GM21529 (cell line): Measurements from ENCODE around the gene MRPL23.
"Not testable (repeated sequence)": the region's sequence is repeated elsewhere in the genome, so short reads cannot be mapped to it uniquely, and the experiment has no call there.

Source experiments
- ATAC-seq: cut with Tn5 transposase; IDR thresholded peaks from one replicate; pipeline ENCODE4 v1.9.1; 2021; ENCODE audit not compliant: unreplicated experiment

Gene MRPL23

DNA sequence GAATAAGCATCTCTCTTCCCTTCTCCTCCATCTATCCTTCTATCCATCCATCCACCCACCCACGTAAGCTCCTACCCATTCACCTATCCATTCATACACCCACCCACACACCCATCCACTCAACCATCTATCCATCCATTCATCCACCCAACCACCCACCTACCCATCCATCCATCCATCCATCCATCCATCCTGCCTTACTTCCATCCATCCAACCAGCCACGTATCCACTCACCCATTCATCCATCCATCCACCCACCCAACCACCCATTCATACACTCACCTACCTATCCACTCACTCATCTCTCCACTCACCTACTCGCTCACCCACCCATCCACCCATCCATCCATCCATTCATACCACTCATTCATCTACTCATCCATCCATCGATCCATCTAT, 14.5 kb upstream of the MRPL23 start:
- no peak for ATAC-seq

DNA sequence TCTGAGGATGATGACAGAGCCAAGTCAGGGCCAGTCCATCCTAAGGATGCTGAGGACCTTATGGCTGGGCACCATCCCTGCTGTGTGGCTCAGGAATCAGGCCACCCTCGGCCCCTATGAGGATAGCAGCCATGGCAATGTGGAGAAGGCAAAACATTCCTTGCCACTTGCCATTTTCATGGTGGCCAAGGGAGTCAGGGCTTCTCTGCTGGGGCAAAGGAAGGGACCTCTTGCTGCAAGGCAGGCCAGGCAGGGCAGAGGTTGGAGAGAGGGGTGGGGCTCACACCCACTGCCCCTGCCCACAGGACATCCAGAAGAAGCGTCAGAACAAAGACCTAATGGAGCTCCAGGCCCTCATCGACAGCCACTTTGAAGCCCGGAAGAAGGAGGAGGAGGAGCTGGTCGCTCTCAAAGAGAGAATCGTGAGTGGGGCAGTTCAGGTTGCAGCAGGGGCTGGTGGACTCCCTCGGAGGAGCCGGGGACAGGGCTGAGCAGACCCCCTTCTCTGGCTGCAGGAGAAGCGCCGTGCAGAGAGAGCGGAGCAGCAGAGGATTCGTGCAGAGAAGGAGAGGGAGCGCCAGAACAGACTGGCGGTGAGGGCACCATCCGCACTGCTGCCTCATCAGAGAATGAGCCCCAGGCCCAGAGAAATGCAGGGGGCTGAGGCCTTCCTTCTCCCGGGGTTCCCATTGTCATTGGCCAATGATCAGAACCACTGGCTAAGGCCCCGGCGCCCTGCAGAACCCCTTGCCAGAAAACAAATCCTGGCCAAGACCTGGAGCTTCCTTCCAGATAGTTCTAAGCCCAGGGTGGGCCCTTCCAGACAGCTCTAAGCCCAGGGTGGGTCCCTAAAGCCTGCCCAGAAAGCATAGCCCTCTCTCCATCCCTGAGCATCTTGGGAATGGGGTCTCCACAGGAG, 13.5 kb upstream of the MRPL23 start:
- ATAC-seq, result no peak

DNA sequence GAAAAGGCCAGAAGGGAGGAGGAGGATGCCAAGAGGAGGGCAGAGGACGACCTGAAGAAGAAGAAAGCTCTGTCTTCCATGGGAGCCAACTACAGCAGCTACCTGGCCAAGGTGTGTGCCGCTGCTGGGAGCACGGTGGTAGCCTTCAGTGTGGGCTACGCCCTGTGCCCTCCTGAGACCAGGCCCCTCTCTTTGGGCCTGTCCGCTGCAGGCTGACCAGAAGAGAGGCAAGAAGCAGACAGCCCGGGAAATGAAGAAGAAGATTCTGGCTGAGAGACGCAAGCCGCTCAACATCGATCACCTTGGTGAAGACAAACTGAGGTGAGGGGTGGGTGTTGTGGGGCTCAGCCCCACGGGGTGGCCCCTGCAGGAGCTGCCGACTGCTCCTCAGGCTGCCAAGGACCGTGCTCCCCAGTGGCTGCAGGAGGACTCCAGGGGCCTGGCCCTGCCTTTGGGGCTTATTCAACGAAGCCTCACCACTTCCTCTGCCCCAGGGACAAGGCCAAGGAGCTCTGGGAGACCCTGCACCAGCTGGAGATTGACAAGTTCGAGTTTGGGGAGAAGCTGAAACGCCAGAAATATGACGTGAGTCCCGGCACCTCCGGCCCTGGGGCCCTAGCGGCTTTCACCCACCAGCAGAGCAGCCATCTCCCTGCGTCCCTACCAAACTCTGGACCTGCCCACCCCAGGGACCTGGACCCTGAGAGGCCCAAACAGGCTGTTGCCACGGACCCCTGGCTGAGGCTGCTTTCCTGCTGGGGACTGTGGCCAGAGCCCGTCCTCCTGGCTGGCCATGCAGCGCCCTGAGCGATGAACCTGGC, 12.6 kb upstream of the MRPL23 start:
- ATAC-seq, result no peak

DNA sequence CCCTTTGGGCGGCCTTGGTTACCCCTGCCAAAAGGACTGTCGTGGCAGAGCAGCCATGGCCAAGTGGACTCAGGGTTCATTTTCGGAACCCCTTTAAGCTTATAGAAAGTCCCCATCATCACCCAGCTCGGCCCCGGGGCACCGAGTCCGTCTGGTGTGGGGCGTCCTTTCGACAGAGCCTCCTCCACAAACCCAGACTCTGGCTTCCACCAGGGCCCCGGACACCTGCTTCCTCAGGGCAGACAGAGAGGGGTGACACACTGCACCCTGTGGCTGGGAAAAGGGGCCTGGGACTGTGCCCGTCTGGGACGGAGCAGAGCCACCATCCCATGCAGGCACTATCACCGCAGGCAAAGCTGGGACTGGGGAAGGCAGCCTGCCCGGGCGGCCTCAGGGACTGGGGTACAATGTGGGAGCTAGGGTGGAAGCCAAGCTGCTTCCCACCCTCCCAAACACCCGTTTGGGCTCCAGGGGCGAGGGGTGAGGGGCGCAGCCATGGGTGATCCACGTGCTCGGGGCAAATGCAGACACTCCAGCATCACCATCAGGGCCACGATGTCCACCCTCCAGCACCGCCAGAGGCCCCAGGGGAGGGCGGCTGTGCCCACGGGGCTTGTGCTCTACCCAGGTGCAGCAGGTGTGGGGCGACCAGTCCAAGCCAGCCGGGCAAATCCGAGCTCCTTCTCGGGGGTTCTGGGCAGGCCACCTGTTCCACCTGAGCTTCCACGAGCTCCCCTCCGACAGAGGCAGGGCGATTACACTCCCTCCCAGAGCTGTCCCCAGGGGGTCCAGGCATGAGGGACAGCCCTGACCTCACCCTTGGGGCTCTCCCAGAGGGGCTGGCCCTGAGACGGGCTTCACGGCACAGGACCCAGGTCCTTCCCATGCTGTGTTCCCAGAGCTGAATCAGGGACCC, 11.7 kb upstream of the MRPL23 start:
- no peak for ATAC-seq

DNA sequence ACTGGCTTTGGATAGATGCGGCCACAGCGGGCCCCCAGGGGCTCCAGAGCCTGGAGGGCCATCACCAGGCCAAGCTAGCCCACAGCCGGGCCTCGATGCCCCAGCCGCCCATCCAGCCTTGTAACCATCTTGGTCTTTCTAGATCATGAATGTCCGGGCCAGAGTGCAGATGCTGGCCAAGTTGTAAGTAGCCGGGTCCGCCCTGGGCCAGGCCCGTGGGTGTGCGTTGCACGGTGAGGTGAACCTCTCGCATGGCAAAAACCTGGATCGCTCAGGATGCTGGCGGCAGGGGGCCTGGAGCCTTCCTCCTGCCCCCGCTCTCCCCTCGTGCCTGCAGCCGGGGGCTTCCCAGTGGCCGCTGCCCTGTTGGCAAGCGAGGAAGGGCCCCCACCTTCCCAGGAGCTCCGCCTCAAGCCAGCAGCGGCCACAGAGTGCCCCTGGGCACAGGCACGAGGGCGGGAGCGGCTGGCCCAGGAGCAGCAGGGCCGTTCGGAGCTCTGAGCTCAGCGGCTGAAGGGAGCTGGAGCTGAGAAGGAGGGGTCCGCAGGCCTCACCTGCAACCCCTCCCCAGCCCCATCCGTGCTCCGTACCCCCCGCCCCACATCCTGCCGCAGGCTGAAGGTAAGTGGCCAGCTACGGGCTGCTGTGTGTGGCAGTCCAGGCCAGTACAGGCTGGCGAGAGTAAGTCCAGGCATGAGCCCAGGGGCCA, 10.9 kb upstream of the MRPL23 start:
- no peak for ATAC-seq

DNA sequence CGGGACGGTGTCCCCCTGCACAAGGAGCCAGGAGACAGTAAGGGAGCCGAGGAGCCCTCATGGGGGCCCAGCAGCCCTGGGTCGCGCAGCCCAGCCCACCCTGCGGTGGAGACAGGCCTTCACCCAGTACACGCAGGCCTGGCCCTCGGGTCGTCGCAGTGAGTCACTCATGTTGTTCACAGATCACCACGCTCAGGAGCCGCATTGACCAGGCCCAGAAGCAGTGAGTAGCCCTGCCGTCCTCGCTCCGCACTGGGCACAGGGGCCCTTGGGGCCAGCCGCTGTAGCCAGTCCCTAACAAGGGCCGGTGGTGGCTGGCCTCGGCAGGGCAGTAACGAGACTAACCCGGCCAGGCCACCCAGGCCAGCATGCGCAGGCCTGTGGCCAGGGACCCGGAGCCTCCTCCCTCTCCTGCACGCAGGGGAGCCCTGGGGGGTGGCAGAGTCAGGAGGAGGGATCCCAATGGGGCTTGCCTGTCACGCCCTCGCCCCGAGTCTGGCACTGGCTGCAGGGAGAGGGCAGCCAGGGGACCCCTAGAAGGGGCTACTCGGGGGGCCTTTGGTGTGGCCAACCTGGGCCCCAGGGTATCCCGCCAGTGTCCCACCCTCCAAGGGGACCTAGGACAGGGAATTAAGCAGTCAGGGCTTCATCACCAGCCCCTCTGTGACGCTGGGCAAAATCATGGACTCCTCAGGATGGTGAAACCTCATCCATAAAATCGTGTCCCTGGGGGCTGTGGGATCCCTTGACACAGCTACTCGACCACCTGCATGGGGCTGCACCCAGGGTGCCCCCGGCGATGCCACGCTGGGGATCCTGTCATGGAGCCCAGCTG, 10.1 kb upstream of the MRPL23 start:
- ATAC-seq, result no peak

DNA sequence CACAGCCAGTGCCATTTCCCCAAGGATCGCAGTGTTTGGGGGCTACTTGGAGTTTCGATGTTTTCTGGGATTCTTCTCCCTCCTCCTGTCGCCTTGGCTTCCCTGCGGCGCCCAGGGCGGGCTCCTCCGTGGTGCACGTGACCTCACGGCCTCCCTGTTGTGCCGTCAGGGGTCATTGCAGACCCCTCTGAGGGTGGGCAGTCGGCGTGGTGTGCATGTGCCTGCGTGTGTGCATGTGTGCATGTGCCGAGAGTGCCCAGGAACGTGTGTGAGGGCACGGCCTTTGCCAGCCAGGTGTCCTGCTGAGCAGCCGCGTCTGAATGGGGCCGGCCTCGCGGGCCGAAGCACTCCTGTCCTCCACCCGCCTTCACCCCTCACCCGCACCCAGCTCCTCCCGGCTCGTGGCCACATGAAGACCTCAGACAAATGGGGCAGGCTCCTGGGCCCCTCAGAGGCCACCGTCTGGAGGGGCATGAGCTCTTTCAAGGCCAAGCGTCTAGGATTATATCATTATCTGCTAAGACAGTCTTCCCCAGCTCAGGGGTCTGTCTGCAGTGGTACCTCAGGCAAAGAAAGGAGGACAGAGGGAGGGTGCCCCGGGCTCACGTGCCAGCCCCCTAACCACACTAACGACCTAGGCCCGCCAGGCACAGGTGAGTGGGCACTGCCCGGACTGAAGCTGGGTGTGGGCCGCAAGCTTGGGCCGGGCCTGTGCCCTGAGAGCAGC, 9.4 kb upstream of the MRPL23 start:
- ATAC-seq, result no peak

DNA sequence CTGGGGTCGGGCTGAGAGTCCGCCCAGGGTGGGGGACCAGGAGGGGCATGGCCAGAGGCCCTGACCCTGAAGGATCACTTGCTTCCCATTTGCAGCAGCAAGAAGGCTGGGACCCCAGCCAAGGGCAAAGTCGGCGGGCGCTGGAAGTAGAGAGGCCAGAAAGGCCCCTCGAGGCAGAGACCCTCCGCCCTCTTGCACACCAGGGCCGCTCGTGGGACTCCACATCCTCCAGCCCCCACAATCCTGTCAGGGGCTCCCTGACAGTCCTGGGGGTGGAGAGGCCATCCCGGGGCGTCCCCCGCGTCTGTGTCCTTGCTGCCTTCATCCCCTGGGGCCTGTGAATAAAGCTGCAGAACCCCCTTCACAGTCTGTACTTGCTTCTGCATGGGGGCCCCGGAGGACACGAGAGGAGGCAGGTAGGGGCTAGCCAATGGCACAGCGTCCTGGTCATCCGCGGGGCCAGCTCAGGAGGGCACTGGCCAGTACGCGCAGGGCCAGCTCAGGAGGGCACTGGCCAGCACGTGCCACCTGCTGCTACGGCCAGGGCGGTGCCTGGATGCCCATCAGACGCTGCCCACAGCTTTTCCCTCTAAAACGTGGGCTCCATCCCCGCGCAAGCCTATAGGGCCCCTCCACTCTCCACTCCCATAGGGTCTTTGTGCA, 8.7 kb upstream of the MRPL23 start:
- no peak for ATAC-seq

DNA sequence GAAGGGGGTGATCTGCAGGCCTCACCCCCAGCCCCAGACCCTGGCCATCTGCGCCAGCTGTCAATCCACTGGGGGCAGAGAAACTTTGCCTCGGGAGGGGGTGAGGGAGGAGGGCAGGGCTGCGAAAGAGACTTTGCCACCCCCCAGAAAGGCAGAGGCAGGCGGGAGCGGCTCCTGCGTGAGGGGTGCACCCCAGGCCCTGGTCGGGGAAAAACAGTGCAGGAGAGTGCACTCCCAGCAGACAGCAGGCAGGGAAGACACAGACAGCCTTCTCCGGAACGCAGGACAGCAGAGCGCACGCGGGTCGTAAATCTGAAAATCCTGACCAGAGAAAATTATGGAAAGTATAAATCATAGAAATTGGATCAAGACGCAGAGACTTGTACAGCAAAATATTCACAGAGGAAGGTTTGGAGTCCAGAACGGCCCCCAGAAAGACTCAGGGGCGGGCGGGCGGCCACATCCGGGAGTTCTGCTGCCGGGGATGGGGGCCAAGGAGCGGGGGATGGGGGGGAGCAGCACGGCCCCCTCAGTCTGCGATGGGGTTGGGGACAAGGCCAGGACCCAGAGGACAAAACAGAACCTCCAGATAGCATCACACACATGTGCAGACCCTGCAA, 8.0 kb upstream of the MRPL23 start:
- ATAC-seq, result no peak

DNA sequence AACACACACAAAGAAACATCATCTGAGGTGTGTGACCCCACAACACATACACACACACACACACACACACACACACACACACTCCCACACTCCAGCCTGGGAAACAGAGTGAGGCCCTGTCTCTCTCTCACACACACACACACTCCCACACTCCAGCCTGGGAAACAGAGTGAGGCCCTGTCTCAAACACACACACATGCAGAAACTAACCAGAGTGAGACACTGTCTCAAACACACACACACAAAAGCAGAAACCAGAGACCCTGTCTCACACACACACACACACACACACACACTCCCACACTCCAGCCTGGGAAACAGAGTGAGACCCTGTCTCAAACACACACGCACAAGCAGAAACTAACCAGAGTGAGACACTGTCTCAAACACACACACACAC, 7.3 kb upstream of the MRPL23 start:
- not testable (repeated sequence) for ATAC-seq

DNA sequence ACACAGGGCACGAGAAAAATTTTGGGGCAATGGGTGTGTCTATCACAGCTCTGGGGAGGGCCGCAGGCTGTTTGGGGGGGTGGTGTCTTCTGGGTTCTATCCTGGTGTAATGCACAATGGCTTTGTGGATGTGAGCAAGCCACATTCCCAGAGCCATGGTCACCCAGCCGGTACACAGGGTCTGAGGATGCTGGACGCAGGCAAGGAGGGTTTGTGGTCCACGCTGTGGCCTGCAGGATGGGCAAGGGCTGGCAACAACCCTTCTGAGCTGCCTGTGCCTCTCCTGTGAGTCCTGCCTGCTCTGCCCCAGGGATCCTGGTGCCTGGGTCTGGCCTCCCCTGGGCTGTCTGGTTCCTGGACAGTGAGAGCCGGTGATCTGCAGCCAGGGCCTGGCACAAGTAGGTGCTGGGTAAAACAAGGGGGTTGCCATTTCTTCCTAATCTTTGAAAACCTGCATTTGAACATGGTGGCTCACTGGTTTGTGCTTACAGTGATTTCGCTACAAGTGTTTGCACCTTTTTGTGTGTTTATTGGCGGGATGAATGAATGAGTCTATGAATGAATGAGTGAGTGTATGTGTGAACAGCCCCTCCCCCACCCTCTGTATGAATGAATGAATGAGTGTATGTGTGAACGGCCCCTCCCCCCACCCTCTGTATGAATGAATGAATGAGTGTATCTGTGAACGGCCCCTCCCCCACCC, 4.4 kb upstream of the MRPL23 start:
- no peak for ATAC-seq

DNA sequence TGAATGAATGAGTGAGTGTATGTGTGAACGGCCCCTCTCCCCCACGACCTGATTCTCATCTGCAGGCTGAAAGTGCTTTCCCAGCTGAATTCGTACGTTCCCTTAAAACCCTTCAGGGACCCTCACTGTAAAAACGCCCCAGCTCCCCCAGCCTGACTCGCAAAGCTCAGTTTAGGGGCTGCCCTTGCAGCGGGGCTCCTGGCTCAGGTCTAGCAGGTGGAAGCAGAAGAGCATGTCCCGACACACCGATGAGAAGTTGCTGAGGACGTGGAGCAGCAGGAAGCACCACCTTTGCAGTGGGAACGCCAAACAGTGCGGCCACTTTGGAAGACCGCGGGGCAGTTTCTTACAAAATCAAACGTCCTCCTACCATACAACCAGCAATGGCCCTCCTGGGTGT, 3.6 kb upstream of the MRPL23 start:
- ATAC-seq, result no peak

DNA sequence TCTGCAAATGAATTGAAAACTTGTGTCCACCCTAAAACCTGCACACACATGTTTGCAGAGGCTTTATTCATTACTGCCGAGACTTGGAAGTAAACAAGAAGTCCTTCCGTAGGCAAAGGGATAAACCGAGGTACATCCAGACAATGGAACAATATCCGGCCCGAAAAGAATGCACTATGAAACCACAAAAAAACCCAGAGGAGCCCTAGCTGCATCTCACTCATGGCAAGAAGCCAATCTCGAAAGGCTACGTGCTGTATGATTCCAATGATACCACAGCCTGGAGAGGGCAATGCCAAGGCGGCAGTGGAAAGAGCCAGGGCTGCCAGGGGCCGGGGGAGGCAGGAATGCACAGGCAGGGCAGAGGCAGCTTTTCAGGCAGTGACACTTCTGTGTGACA, 3.2 kb upstream of the MRPL23 start:
- no peak for ATAC-seq

DNA sequence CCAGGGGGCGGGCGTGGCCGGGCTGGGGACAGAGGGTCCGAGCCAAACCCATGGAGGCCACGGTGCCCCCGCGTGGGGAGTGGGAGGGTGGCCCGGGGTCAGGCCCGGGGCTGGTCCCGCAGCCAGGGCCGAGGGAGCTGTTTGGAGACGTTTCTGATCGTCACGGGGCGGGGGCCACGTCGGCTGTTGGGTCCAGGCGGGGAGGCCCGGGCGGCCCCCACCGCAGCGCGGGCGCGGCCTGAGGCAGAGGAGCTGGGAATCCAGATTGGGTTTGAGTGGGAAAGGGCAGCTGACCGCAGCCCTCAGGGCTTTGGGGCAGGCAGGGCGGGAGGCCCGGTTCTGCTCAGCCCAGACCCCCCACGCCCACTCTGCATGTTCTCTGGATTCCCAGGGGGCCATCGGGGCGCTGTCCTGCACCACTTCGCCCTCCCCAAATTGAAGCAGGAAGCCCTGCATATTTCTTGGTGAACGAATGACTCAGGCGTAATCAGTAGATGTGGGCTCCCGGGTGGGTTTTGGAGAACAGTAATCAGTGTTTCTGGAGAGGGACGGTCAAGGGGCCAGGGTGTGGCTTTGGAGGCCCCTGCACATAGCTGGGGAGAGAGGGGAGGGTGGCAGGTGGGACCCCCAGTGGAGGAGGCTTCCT, 583 bp downstream of the MRPL23 start:
- ATAC-seq, result peak; percentile 12

DNA sequence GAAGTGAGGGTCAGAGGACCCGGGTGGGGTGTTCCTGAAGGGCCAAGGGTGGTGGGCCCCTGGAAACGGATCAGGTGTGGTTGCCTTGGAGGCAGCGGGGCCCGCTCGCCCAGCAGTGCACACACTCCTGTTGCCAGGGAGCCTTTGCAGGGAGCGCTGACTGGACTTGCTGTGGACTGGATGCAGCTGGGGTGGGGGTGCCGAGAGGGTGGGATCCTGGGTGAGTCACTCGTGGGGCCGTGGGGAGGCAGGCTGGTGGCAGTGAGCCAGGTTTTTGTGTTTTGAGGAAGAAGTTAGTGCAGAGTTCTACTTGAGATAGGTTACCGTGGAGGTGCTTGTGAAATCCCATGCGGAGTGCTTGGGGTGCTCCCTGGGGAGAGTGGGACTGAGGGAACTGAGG, 1.3 kb downstream of the MRPL23 start:
- no peak for ATAC-seq

DNA sequence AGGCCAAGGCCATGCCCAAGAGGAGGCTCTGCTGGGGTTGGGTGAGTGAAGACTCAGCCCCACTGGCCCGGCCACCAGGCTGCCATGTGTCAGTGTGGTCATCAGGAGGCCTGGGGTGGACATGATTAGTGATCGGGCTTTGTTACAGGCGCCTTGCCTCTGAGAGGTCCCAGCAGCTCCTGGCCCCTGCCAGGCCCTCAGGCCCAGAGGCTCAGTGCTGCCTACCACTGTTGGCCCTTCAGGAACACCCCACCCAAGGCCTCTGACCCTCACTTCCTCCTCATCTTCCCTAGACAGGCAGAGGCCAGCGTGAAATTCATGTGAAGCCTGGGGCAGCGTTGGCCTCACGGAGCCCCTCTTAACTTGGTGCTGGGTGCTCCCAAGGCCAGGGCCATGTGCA, 2.2 kb downstream of the MRPL23 start:
- ATAC-seq, result no peak

DNA sequence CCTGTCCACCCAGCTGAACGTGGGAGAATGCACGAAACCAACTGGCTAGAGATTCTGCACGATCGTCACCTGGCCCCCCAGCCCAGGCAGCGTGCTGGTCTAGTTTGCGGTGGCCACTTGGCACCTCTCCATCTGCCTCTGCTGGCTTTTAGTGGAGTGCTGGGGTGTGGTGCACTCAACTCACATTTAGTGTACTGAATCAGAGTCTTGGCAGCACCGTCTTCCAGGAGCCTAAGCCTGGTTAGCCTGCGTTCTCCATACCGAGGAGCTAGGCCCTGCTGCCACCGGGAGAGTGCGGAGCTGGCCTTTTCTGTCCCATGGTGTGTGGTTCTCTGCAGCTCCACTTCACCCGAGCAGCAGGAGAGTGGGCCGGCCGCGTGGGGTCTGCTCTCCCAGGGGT, 2.8 kb downstream of the MRPL23 start:
- no peak for ATAC-seq
